PC-9 (cell line): ENCODE data around the gene ZNF580. TPM values are rescaled to one million over a fixed set of nuclear protein-coding genes. Genes with fewer than 3 reads are reported as not detected.

ENCODE experiments used
- Bru-seq: library from RNA; stranded (reverse); fragments of 400-500 nt; gene quantifications from one replicate; lab custom pipeline; 2021; lab: Mats Ljungman, UMichigan
- BruChase-seq, 2 experiments: library from RNA; stranded (reverse); fragments of 400-500 nt; gene quantifications; one replicate each; lab custom pipeline; 2021; lab: Mats Ljungman, UMichigan
- BruUV-seq: library from RNA; stranded (reverse); fragments of 400-500 nt; replicated peaks from 2 replicates; lab custom pipeline; 2021; lab: Mats Ljungman, UMichigan
- CTCF ChIA-PET: fragments of 300-600 bp; sonication (Branson Sonifier 250); formaldehyde crosslinking; loops from one replicate; lab custom pipeline; 2022; ENCODE audit warnings: antibody characterized with exemption; lab: Charles Lee
- POLR2A ChIA-PET: fragments of 300-600 bp; sonication (Branson Sonifier 250); formaldehyde crosslinking; loops from one replicate; lab custom pipeline; 2022; ENCODE audit warnings: antibody characterized with exemption; ENCODE audit not compliant: unreplicated experiment; lab: Charles Lee
- DNase-seq, 2 experiments: peaks; one replicate each; pipeline versions ENCODE4 v3.0.0 to v3.0.0-alpha.2; 2015 to 2022; ENCODE audit warnings: mixed read lengths in 1 of 2
- H2AFZ ChIP-seq: fragments of 200-600 bp; sonication (generic); 2 replicates; pipeline ENCODE4 v1.8.1; 2017; ENCODE audit warnings: antibody characterized with exemption
- H3F3A ChIP-seq: fragments of 200-600 bp; sonication (generic); 2 replicates; pipeline ENCODE4 v1.8.1; 2017; ENCODE audit warnings: antibody characterized with exemption, mild to moderate bottlenecking, low read depth; ENCODE audit not compliant: insufficient read depth
- H3K27ac ChIP-seq: fragments of 200-600 bp; sonication (generic); 2 replicates; pipeline ENCODE4 v1.6.1; 2016; ENCODE audit warnings: mixed run types
- H3K27me3 ChIP-seq: fragments of 200-600 bp; sonication (generic); 2 replicates; pipeline ENCODE4 v1.6.1; 2016; ENCODE audit warnings: low read depth, mixed run types; ENCODE audit not compliant: insufficient read depth
- H3K36me3 ChIP-seq: fragments of 200-600 bp; sonication (generic); 2 replicates; pipeline ENCODE4 v1.6.1; 2016; ENCODE audit warnings: low read depth, mixed run types
- H3K4me1 ChIP-seq: fragments of 200-600 bp; sonication (generic); replicated peaks from 2 replicates; pipeline ENCODE4 v1.6.1; 2016; ENCODE audit warnings: mixed run types; ENCODE audit not compliant: insufficient read depth
- H3K4me2 ChIP-seq: fragments of 200-600 bp; sonication (generic); 2 replicates; pipeline ENCODE4 v1.6.1; 2017; ENCODE audit warnings: mixed run types
- H3K4me3 ChIP-seq: fragments of 200-600 bp; sonication (generic); 2 replicates; pipeline ENCODE4 v1.6.1; 2016; ENCODE audit warnings: mixed run types
- H3K79me2 ChIP-seq: fragments of 200-600 bp; sonication (generic); 2 replicates; pipeline ENCODE4 v1.6.1; 2017; ENCODE audit warnings: low read depth, mixed run types
- H3K9me2 ChIP-seq: fragments of 200-600 bp; sonication (generic); 2 replicates; pipeline ENCODE4 v1.8.1; 2017; ENCODE audit warnings: mild to moderate bottlenecking; ENCODE audit not compliant: insufficient read depth
- H3K9me3 ChIP-seq: fragments of 200-600 bp; sonication (generic); 2 replicates; pipeline ENCODE4 v1.8.1; 2016; ENCODE audit warnings: low read depth; ENCODE audit not compliant: insufficient read depth
- H4K20me1 ChIP-seq: fragments of 200-600 bp; sonication (generic); 2 replicates; pipeline ENCODE4 v1.8.1; 2017; ENCODE audit not compliant: insufficient read depth
- CTCF ChIP-seq: fragments of 200-600 bp; sonication (generic); conservative IDR thresholded peaks from 2 replicates; pipeline ENCODE4 v1.6.1; 2017; ENCODE audit warnings: mixed run types, antibody characterized with exemption, mild to moderate bottlenecking, moderate library complexity
- EZH2 ChIP-seq: fragments of 200-600 bp; sonication (generic); IDR thresholded peaks from 2 replicates; pipeline ENCODE4 v1.8.0; 2017; ENCODE audit warnings: antibody characterized with exemption, low read depth
- intact Hi-C: fragments of 100-400 bp; cut with micrococcal nuclease; formaldehyde crosslinking; loops from one replicate; pipeline ENCODE4 v1.10.0; 2022; ENCODE audit not compliant: unreplicated experiment
- long read RNA-seq: library from polyadenylated mRNA; stranded (forward); transcript quantifications from one replicate; pipeline ENCODE4 v2.0.0, GENCODE V29; 2022
- total RNA-seq: library from RNA; stranded (reverse); gene quantifications from 2 replicates; pipeline ENCODE4 v1.2.3, GENCODE V29; 2021

The ZNF580 gene
- total RNA-seq (56.6 and 64.7 TPM in 2 replicates), Bru-seq, nascent RNA (percentile 71 among the genes with signal in this experiment), BruChase-seq, experiment 1, labeled RNA remaining after a 2-hour chase (percentile 87 among the genes with signal in this experiment), BruChase-seq, experiment 2, labeled RNA remaining after a 6-hour chase (percentile 89 among the genes with signal in this experiment)
- long read RNA-seq, transcript ZNF580-201 (2 exons, 1,261 nt) = major isoform, 34 of 44 reads
- long read RNA-seq, transcript ZNF580-202 (1 exons, 1,707 nt) = minor isoform, 7 of 44 reads
- long read RNA-seq, partial matches to known transcripts = 0 of 44 reads
- long read RNA-seq, other reads (novel, unspliced or antisense) = 0 of 44 reads

GRCh38 chr19:55640577-55641425 is at the start of gene ZNF580:
TSS of gene ZNF580 (plus strand) at chr19:55641002. CDS start at chr19:55642509, 1,507 bp downstream.
- Histone ChIP-seq H3K4me1 (peaks cover 18% of the 10 kb centered on the region), H3K27ac (0 out of 2 replicates have a peak within 1 kb of the TSS, but pooled peaks have one; percentile 40), H3K4me2 (peak within 1 kb of the TSS; percentile 90), H2AFZ (peak within 1 kb of the TSS; percentile 76), H3K9me3 (no peaks in the 10 kb centered on the region), H3K4me3 (peak within 1 kb of the TSS; percentile 66), H3K27me3 (no peaks in the 10 kb centered on the region), H3F3A (peaks cover 46% of the 10 kb centered on the region; the same call in 1 of the 2 replicates), H3K36me3 (peaks cover 8% of the 10 kb centered on the region; the same call in 1 of the 2 replicates), H4K20me1 (peaks cover 3% of the 10 kb centered on the region; the same call in 1 of the 2 replicates), H3K79me2 (peaks cover 63% of the 10 kb centered on the region), H3K9me2 (no peaks in the 10 kb centered on the region)
- ChIA-PET POLR2A (no interaction called here), CTCF (no interaction called here)
- TF ChIP-seq CTCF (no peak), EZH2 (no peak)
- BruUV-seq = no TSS peak
- intact Hi-C loops = no loop called here
- peak in 1 of 2 experiments; percentile 68 for DNase-seq

GRCh38 chr19:55591555-55591954 is 49.2 kb upstream of the ZNF580 start:
- H3K27me3 ChIP-seq = no peaks in the 10 kb centered on the region
- H3K27ac ChIP-seq = no peak overlapping the region
- intact Hi-C loops = no loop called here
- no peak overlapping the region for H2AFZ ChIP-seq
- no TSS peak for BruUV-seq
- H3K4me1 ChIP-seq = peaks cover 3% of the 10 kb centered on the region
- TF ChIP-seq CTCF (no peak), EZH2 (no peak)
- H3K4me2 ChIP-seq = no peak overlapping the region
- DNase-seq = no peak
- CTCF ChIA-PET = no interaction called here
- H3K36me3 ChIP-seq = no peaks in the 10 kb centered on the region; the same call in 1 of the 2 replicates
- H3K9me3 ChIP-seq = no peaks in the 10 kb centered on the region
- no peaks in the 10 kb centered on the region for H3K9me2 ChIP-seq
- no peaks in the 10 kb centered on the region for H4K20me1 ChIP-seq
- no peak overlapping the region for H3K4me3 ChIP-seq
- peaks cover 37% of the 10 kb centered on the region for H3F3A ChIP-seq
- H3K79me2 ChIP-seq = no peaks in the 10 kb centered on the region
- POLR2A ChIA-PET = no interaction called here

- no peak overlapping the region for H3K4me2 ChIP-seq
- TF ChIP-seq CTCF (no peak), EZH2 (no peak)
- CTCF ChIA-PET = no interaction called here
- no TSS peak for BruUV-seq
- H3F3A ChIP-seq = peaks cover 32% of the 10 kb centered on the region
- no peaks in the 10 kb centered on the region for H3K79me2 ChIP-seq
- no peaks in the 10 kb centered on the region for H3K9me2 ChIP-seq
- no peak for DNase-seq
- no peaks in the 10 kb centered on the region for H3K4me1 ChIP-seq
- POLR2A ChIA-PET = no interaction called here
- peaks cover 4% of the 10 kb centered on the region; the same call in 1 of the 2 replicates for H3K36me3 ChIP-seq
- intact Hi-C loops = no loop called here
- H3K4me3 ChIP-seq = no peak overlapping the region
- H3K9me3 ChIP-seq = no peaks in the 10 kb centered on the region
- no peaks in the 10 kb centered on the region for H4K20me1 ChIP-seq
- no peaks in the 10 kb centered on the region for H3K27me3 ChIP-seq
- no peak overlapping the region for H2AFZ ChIP-seq
- no peak overlapping the region for H3K27ac ChIP-seq
Measured at GRCh38 chr19:55592391-55593090, 48.3 kb upstream of the ZNF580 start.
